AG10803 (cell line): Measurements from ENCODE around the gene SIGLEC14.
A peak's percentile ranks its signal among the peaks of the same experiment; 100 is the strongest.
"Not testable (repeated sequence)": the region's sequence is repeated elsewhere in the genome, so short reads cannot be mapped to it uniquely, and the experiment has no call there.

ENCODE experiments used
- DNase-seq: peaks from one replicate; pipeline ENCODE4 v3.0.0; 2010; ENCODE audit warnings: low read depth
- H3K4me3 ChIP-seq: 2 replicates; pipeline ENCODE4 v1.5.1; 2011; ENCODE audit warnings: mild to moderate bottlenecking, low read length, control low read depth
- TF ChIP-seq, protein P1 (sequence below): conservative IDR thresholded peaks from 2 replicates; pipeline ENCODE4 v1.5.1; 2011; ENCODE audit warnings: mild to moderate bottlenecking, low read length, control low read depth, inconsistent platforms

SIGLEC14 gene

DNA sequence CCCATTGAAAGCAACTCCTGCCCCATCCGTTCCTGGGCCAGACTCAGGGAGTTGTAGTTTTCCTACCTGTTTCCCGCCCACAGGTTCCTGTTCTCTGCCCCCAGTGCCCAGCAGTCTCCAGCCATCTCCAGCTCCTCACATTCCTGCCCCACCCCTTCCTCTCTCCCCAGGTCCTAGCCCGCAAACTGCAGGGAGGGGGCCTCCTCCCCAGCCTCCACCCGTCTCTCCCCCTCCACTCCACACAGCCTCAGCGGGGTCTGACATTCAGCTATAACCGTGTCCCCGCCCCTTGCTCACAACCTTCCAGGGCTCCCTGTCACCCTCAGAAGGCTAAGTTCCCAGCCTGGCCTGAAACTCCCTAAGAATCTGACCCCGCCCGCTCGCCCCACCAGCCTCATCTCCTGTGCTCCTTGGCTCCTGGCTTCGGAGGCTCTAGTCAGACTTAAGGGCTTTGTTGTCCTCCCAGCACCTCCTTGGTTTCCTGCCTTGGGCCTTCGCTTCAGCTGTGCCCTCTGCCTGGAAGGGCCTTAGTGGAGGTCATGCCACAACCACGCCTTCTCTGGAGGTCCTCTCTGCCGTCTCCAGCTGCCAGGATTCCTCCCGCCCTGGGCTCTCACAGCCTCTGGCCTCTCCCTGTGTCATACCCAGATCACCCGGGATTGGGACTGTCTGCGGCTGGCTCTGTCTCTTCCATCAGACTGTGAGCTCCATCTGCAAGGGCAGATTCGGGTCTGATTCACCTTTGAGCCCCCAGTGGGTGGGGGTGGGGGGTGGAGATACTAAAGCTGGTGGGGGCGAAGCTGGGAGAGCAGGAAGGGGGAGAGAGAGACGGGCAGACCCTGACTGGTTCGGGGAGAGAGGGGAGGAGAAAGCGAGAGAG lies 41.4 kb upstream of the SIGLEC14 start:
- DNase-seq, result peak; percentile 67
- peak overlapping the region; percentile 98 for H3K4me3 ChIP-seq
- TF ChIP-seq, protein P1, sequence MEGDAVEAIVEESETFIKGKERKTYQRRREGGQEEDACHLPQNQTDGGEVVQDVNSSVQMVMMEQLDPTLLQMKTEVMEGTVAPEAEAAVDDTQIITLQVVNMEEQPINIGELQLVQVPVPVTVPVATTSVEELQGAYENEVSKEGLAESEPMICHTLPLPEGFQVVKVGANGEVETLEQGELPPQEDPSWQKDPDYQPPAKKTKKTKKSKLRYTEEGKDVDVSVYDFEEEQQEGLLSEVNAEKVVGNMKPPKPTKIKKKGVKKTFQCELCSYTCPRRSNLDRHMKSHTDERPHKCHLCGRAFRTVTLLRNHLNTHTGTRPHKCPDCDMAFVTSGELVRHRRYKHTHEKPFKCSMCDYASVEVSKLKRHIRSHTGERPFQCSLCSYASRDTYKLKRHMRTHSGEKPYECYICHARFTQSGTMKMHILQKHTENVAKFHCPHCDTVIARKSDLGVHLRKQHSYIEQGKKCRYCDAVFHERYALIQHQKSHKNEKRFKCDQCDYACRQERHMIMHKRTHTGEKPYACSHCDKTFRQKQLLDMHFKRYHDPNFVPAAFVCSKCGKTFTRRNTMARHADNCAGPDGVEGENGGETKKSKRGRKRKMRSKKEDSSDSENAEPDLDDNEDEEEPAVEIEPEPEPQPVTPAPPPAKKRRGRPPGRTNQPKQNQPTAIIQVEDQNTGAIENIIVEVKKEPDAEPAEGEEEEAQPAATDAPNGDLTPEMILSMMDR, result no peak

DNA sequence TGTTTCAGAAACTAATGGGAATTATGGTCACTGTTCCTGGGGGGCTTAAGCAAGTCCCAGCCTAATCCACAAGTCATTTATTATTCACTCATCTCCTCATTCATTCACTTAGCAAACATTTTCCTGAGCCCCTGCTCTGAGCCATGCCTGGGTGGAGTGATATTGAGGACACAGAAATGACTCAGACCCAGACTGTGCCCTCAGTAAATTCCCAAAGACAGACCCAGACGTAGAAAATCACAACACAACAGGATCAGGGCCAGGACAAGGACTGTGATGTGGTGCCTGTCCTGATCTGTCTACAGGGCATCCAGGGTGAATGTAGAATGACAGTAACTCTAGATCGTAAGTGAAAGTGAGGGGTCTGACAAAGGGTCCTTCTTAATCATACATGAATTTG lies 39.5 kb upstream of the SIGLEC14 start:
- DNase-seq, result no peak
- no peak overlapping the region for H3K4me3 ChIP-seq
- TF ChIP-seq, protein P1, result no peak

DNA sequence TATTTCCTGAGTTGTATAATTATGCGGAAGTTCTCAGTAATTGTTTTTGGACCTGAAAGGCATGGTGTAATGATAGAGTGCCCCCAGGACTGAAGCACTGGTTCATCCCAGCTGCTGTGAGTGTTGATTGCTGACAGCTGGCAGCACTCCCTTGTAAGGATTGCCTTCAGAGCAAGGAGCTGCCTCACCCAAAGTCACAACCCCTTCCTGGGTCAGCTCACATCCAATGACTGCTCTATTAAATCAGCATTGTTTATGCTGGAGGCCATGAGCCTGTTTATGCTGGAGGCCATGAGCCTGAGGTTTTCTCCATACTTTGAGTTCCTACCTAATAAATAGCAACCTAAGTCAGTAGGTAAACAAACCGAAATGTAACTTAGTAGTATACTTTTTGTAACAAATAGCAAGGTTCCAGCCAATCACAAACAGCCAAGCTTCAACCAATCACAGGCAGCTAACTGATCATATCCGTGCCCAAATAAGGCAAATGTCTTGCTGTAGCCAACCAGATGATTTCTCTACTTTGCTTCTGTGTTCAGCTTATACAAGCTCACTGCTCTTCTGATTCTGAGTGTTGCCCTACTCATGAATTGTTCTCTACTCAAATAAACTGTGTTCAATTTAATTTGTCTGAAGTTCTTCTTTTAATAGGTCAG lies 34.8 kb upstream of the SIGLEC14 start:
- DNase-seq, result no peak
- H3K4me3 ChIP-seq, result no peak overlapping the region
- TF ChIP-seq, protein P1, result no peak

DNA sequence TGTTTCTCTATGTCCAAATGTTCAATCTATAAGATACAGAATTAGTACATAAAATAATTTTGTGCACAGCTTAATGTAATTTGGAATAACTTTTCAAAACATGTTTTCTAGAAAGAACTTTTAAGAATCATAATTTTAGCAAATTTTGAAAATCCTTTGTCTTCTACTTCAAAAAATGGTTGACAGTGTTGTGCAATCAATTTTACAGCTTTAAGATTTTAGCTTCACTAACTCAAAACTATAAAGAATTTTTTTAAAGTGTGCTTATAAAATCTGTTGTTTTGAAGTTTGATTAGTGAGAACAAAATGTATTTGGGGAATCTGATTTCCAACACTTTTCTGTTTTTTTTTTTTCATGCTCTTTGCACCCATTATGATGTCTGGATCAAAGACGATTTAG lies 33.8 kb upstream of the SIGLEC14 start:
- DNase-seq, result no peak

DNA sequence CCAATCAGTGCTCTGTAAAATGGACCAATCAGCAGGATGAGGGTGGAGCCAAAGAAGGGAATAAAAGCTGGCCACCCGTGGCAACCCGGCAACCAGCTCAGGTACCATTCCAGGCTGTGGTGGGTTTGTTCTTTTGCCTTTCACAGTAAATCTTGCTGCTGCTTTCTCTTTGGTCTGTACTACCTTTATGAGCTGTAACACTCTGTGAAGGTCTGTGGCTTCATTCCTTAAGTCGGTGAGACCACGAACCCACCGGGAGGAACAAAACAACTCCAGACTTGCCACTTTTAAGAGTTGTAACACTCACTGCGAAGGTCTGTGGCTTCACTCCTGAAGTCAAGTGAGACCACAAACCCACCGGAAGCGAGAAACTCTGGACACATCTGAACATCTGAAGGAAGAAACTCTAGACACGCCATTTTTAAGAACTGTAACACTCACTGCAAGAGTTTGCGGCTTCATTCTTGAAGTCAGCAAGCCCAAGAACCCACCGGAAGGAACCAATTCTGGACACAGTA lies 30.0 kb upstream of the SIGLEC14 start:
- TF ChIP-seq, protein P1, result no peak
- DNase-seq, result no peak
- no peak overlapping the region for H3K4me3 ChIP-seq

More for the DNA sequence above, 33.8 kb upstream of the SIGLEC14 start:
- TF ChIP-seq, protein P1, result no peak
- no peak overlapping the region for H3K4me3 ChIP-seq

DNA sequence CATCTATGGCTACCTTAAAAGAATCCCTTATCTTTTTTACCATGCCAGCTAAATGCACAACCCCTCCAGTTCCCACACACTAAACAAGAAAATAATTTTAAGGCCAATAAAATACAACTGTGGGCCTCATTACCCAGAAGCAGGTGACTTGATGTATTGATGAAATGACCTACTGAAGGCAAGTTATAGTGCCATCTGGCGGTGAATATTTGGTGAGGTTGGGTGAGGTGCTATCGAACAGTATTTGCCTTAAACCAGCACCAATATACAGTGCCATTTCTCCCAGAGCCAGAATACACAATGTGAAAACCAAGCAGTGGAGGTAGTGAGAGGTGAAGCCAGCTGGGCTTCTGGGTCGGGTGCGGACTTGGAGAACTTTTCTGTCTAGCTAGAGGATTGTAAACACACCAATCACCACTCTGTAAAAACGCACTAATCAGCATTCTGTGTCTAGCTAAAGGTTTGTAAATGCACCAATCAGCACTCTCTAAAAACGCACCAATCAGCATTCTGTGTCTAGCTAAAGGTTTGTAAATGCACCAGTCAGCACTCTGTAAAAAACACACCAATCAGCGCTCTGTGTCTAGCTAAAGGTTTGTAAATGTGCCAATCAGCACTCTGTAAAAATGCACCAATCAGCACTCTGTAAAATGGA lies 29.4 kb upstream of the SIGLEC14 start:
- not testable (repeated sequence) for H3K4me3 ChIP-seq
- peak; percentile 38 for DNase-seq
- TF ChIP-seq, protein P1, result peak; percentile 56
